Cardiac fibroblast (primary cell): ENCODE results near the gene FHDC1.

ENCODE experiments used
- DNase-seq, 2 donors: peaks; one replicate each; pipeline versions ENCODE4 v3.0.0 to v3.0.0-alpha.2; 2010; ENCODE audit warnings: low read depth in 2 of 2
- H3K4me3 ChIP-seq, 2 donors: replicated peaks in 1 of 2; 1 replicate in 1 of 2; 2 replicates in 1 of 2; pipeline ENCODE4 v1.5.1; 2011; ENCODE audit warnings: low read depth in 2 of 2, low read length in 2 of 2, mild to moderate bottlenecking in 2 of 2, moderate library complexity in 1 of 2
- TF ChIP-seq, protein P1 (sequence below): IDR thresholded peaks from one replicate; pipeline ENCODE4 v1.5.1; 2011; ENCODE audit warnings: low read depth, mild to moderate bottlenecking, low read length, inconsistent platforms

FHDC1 gene

DNA sequence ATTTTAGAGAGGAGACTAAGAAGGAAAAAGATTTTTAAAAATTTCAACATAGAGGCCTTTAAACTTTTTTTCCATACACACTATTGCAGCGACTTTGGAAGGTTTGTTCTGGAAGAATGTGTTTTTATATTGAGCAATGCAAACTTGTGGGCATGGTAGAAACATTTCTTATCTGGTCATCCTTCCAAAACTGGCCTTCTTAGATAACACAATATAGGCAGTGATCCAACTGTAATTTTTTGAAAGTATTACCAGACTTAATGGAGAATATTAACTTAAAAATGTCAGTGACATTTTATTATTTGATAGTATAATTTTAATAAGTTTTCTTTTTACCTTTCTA lies 25.6 kb downstream of the FHDC1 start:
- peak in 1 of 2 donors; percentile 50 for DNase-seq
- TF ChIP-seq, protein P1, sequence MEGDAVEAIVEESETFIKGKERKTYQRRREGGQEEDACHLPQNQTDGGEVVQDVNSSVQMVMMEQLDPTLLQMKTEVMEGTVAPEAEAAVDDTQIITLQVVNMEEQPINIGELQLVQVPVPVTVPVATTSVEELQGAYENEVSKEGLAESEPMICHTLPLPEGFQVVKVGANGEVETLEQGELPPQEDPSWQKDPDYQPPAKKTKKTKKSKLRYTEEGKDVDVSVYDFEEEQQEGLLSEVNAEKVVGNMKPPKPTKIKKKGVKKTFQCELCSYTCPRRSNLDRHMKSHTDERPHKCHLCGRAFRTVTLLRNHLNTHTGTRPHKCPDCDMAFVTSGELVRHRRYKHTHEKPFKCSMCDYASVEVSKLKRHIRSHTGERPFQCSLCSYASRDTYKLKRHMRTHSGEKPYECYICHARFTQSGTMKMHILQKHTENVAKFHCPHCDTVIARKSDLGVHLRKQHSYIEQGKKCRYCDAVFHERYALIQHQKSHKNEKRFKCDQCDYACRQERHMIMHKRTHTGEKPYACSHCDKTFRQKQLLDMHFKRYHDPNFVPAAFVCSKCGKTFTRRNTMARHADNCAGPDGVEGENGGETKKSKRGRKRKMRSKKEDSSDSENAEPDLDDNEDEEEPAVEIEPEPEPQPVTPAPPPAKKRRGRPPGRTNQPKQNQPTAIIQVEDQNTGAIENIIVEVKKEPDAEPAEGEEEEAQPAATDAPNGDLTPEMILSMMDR = no peak
- no peak overlapping the region for H3K4me3 ChIP-seq

DNA sequence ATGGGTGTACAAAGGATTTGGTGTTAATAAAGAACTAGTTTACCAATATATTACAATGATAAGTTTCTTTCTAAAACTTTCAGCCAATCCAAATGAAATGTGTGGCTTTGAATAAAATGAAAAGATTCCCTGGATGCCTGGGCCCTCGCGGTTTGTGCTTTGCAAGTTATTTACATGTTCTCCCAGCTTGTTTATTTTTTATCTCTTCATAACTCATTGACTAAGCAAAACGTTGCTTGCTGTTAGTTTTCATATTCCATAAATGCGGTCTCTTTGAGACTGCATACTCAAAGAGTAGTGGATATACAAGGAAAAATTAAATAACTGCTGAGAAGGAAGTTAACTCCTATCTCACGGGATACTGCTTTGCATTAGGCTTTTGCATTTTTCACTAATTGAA lies 26.0 kb downstream of the FHDC1 start:
- DNase-seq = no peak
- TF ChIP-seq, protein P1 = no peak
- no peak overlapping the region for H3K4me3 ChIP-seq

DNA sequence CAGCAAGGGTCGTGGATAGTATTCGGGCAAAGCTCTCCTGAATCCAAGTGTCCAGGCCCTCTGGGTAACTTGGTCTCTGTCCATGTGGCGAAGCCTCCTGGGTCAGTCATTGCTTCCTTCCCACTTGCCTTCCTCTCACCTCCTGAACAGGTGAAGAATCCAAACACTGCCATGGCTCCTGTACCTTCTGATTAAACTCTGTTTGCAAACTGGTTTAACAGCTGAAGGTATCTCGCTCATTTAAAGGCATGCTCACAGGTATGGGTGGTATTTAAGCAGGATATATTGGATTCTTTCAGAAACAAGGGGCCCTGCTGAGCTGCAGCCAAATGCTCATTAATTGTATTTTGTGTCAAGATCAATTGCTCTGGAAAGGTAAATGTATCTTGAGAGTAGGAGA lies 28.2 kb downstream of the FHDC1 start:
- DNase-seq = no peak
- TF ChIP-seq, protein P1 = no peak
- H3K4me3 ChIP-seq = no peak overlapping the region

DNA sequence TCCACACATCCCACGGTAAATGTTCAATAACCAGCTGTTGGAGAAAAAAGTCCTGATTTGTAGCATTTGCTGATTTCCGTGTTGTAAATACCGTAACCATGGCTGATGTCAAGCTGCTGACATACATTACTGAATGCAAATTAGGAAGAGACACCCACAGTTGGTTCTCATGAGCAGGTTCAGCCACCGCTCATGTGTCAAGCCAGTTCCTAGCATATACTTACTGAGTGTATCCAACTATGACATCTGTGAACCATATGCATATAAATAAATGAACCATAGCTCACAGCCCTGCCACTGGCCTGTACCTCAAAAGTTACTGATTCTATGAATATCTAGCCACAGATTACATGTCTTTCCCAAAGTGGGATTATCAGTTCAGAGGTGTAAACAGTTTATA lies 29.5 kb downstream of the FHDC1 start:
- TF ChIP-seq, protein P1 = no peak
- no peak overlapping the region for H3K4me3 ChIP-seq
- DNase-seq = no peak

DNA sequence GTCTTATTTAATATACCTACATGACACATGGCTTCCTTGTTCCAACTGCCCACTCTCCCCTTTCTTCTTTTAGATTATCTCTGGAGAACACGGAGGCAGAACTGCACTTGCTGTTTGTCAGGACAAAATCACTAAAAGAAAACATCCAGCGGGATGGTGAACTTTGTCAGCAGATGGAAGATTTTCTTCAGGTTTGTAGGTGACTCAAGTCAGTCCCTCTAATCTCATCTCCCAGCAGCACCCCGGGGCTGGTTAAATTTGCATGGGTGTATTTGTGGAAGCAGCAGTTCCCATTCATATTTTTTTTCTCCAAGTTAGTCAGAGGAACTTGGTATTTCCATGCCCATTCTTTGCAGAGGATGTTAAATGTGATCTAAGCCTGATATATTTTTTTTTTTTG lies 31.8 kb downstream of the FHDC1 start:
- H3K4me3 ChIP-seq = no peak overlapping the region
- DNase-seq = no peak
- TF ChIP-seq, protein P1 = no peak

DNA sequence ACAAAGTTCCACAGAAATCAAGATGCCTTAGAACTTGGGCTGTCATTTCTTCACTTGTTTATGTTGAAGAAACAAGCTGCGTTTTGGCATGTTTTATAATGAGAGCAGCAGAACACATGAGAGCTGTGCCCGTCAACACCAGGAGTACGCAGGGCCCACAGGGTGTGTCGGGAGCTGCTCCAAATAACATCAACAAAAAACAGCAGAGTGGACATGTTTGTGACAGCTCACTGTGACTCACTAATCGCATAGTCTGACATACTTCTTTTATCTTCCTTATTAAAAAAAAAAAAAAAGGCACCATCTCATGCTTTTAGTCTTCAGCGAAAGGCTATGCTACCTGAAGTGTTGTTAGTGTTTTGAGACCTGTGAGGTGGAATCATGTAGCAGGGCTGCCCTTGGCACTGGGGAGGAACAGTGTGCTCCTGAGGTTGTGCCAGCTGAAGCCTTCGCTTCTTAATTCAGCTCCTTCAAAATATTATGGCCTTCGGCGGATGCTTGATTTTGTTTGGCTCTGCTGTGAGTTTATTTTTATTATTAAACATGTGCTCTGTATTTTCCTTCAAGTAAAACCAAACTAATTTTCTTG lies 32.8 kb downstream of the FHDC1 start:
- DNase-seq = peak in 1 of 2 donors; percentile 28
- TF ChIP-seq, protein P1 = no peak
- H3K4me3 ChIP-seq = no peak overlapping the region

DNA sequence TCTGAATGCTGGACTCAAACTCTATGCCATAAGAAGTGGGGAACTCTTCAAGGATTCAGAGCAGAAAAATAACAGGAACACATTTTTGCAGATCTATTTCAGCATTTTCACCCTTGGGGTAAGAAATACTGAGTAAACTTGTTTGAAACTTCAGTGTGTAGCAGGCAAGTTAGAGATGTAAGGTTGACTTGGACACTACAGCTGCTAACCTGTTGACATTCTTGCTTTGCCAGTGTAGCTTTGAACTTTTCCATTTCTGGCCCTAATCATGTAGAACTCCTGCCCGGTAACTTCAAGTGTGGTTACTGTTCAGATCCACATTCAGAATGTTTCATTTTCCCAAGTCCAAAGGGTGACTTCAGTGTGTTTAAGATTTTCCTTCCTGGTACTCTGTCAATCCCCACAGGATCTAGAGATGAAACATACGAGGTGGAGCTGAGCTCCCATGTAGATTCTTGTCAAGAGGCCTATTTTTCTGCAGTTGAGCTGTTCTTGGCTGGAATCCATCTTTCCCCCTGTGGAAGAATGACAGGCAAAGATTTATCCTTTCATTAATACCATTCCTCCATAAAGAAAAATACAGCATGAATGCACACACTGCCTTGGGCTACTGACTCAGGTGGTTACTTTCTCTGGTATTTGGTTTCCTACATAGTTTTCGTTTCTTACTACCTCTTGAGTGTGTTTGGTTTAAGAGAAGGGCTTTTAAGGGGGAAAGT lies 34.1 kb downstream of the FHDC1 start:
- H3K4me3 ChIP-seq = no peak overlapping the region
- no peak for DNase-seq
- TF ChIP-seq, protein P1 = no peak
